ENCODE results near the gene RALGAPA2. TPM values are rescaled to one million over a fixed set of nuclear protein-coding genes. Genes with fewer than 3 reads are reported as not detected.

RALGAPA2 gene
- total and polyA plus RNA-seq, 2 donors from 2014 or later = 5.9 to 66.7 TPM

- FAIRE-seq (no peak), DNase-seq (no peak)
- Histone ChIP-seq H3K27me3 (ENCODE audit: control insufficient read depth, insufficient read depth, low read length) (no peaks in the 10 kb centered on the region), H3K27ac (ENCODE audit: low read depth in 2 of 2, low read length in 2 of 2) (no peak overlapping the region), H3K36me3 (ENCODE audit: control insufficient read depth in 2 of 3, insufficient read depth in 3 of 3, low read length in 3 of 3) (peaks cover 0 to 3% (median 0%) of the 10 kb centered on the region in 3 donors), H3K9me3 (ENCODE audit: control insufficient read depth in 2 of 3, insufficient read depth in 1 of 3, low read length in 3 of 3) (no peaks in the 10 kb centered on the region), H3K9ac (ENCODE audit: low read length in 3 of 3) (no peak overlapping the region), H3K4me3 (ENCODE audit: low read length in 3 of 3) (no peak overlapping the region), H3K4me1 (ENCODE audit: control insufficient read depth in 2 of 3, insufficient read depth in 2 of 3, low read depth in 1 of 3, low read length in 3 of 3) (peaks cover 0 to 4% (median 0%) of the 10 kb centered on the region in 3 donors)
- no peak for TF ChIP-seq CTCF (IDR thresholded peaks at IDR 0.05; ENCODE audit: borderline replicate concordance, extremely low read depth, insufficient read depth)
- intact Hi-C loops (cut with DNase I) = no loop called here
These were observed 231.8 kb downstream of the RALGAPA2 start for GRCh38 chr20:20480689-20481088.

DNA sequence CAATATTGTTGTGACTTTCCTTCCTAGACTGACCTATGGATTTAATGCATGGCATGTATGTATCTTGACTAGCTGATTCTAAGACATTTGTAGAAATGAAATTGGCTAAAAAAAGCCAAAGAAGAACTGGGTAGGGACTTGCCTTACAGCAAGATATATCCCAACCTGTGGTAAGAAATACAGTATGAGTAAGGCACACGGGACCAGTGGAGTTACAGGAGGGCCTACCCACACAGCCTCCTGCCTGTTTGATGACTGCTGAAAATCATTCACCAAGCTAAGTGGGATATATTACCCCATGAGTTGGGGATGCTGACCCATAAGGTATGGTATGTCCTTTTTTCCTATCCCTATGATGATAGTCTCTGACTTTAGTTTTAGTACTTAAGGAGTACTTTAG, 232.3 kb downstream of the RALGAPA2 start:
- no peak for TF ChIP-seq CTCF (IDR thresholded peaks at IDR 0.05; ENCODE audit: borderline replicate concordance, extremely low read depth, insufficient read depth)
- Histone ChIP-seq H3K27me3 (ENCODE audit: control insufficient read depth, insufficient read depth, low read length) (no peaks in the 10 kb centered on the region), H3K9me3 (ENCODE audit: control insufficient read depth in 2 of 3, insufficient read depth in 1 of 3, low read length in 3 of 3) (no peaks in the 10 kb centered on the region), H3K4me1 (ENCODE audit: control insufficient read depth in 2 of 3, insufficient read depth in 2 of 3, low read depth in 1 of 3, low read length in 3 of 3) (peaks cover 0 to 4% (median 0%) of the 10 kb centered on the region in 3 donors), H3K4me3 (ENCODE audit: low read length in 3 of 3) (no peak overlapping the region), H3K9ac (ENCODE audit: low read length in 3 of 3) (no peak overlapping the region), H3K36me3 (ENCODE audit: control insufficient read depth in 2 of 3, insufficient read depth in 3 of 3, low read length in 3 of 3) (peaks cover 0 to 3% (median 0%) of the 10 kb centered on the region in 3 donors), H3K27ac (ENCODE audit: low read depth in 2 of 2, low read length in 2 of 2) (no peak overlapping the region)
- intact Hi-C loops (cut with DNase I) = no loop called here
- no peak for FAIRE-seq
- no peak for DNase-seq

DNA sequence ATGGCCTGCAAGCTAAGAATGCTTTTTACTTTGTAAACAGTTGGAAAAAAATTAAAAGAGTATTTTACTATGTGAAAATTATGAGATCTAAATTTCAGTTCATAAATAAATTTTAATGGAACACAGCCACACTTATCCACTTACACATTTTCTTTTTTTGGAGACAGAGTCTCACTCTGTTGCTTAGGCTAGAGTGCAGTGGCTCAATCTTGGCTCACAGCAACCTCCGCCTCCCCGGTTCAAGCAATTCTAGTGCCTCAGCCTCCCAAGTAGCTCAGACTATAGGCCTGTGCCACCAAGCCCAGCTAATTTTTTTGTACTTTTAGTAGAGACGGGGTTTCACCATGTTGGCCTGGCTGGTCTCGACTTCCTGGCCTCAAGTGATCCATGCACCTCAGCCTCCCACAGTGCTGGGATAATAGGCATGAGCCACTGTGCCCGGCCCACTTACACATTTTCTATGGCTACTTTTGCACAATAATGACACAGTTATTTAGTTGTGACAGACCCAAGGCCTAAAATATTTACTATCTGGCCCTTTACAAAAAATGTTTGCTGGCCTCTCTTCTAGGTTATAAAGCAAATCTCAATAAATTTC, 234.9 kb downstream of the RALGAPA2 start:
- Histone ChIP-seq H3K9ac (ENCODE audit: low read length in 3 of 3) (no peak overlapping the region), H3K4me3 (ENCODE audit: low read length in 3 of 3) (no peak overlapping the region), H3K36me3 (ENCODE audit: control insufficient read depth in 2 of 3, insufficient read depth in 3 of 3, low read length in 3 of 3) (peaks cover 0 to 3% (median 0%) of the 10 kb centered on the region in 3 donors), H3K27me3 (ENCODE audit: control insufficient read depth, insufficient read depth, low read length) (no peaks in the 10 kb centered on the region), H3K4me1 (ENCODE audit: control insufficient read depth in 2 of 3, insufficient read depth in 2 of 3, low read depth in 1 of 3, low read length in 3 of 3) (peaks cover 0 to under 1% (median 0%) of the 10 kb centered on the region in 3 donors), H3K27ac (ENCODE audit: low read depth in 2 of 2, low read length in 2 of 2) (no peak overlapping the region), H3K9me3 (ENCODE audit: control insufficient read depth in 2 of 3, insufficient read depth in 1 of 3, low read length in 3 of 3) (no peaks in the 10 kb centered on the region)
- no peak for FAIRE-seq
- DNase-seq = no peak
- intact Hi-C loops (cut with DNase I) = no loop called here
- TF ChIP-seq CTCF (IDR thresholded peaks at IDR 0.05; ENCODE audit: borderline replicate concordance, extremely low read depth, insufficient read depth) = no peak

- no peak overlapping the region for H3K27ac ChIP-seq (ENCODE audit: low read depth in 2 of 2, low read length in 2 of 2)
- H3K4me1 ChIP-seq (ENCODE audit: control insufficient read depth in 2 of 3, insufficient read depth in 2 of 3, low read depth in 1 of 3, low read length in 3 of 3) = no peaks in the 10 kb centered on the region
- no peaks in the 10 kb centered on the region for H3K9me3 ChIP-seq (ENCODE audit: control insufficient read depth in 2 of 3, insufficient read depth in 1 of 3, low read length in 3 of 3)
- peaks cover 0 to 3% (median 0%) of the 10 kb centered on the region in 3 donors for H3K36me3 ChIP-seq (ENCODE audit: control insufficient read depth in 2 of 3, insufficient read depth in 3 of 3, low read length in 3 of 3)
- intact Hi-C loops (cut with DNase I) = no loop called here
- H3K27me3 ChIP-seq (ENCODE audit: control insufficient read depth, insufficient read depth, low read length) = no peaks in the 10 kb centered on the region
- DNase-seq = no peak
- TF ChIP-seq CTCF (IDR thresholded peaks at IDR 0.05; ENCODE audit: borderline replicate concordance, extremely low read depth, insufficient read depth) = no peak
- H3K4me3 ChIP-seq (ENCODE audit: low read length in 3 of 3) = no peak overlapping the region
- H3K9ac ChIP-seq (ENCODE audit: low read length in 3 of 3) = no peak overlapping the region
- no peak for FAIRE-seq
These were observed 235.9 kb downstream of the RALGAPA2 start for GRCh38 chr20:20476504-20476903.

Data from kidney (tissue), 14 donors.